ENCODE data around the gene DAGLA.

DNA sequence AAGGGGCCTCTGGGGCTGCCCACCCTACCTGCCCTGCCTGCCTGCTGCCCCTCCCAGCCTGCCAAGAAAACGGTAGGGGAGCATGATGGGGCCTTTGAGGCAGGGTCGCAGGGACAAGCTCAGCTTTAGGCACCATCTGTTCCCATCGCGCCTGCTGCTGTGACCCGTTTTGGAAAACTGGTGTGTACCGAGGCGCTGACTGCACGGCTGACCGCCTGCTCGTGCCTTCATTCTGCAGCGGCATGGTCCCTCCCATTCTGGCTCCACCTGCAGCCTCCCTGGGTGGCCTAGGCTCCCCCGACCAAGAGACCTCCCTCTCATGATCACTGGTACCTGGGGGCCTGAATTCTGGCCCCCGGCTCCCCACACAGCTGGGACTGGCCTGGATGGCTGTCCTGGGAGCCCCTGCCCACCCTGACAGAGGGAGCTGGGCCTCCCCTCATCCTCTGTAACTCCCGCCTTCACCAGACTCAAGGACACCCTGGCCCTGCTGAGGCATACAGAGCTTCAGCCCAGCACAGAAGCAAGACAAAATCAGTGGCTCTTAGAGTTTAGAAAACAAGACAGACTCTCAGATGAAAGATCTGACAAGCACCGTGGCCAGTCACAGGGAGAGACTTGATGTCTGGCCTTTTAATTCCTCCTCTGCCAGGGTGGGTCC lies 65.7 kb downstream of the DAGLA start:
- TF ChIP-seq, protein P1, sequence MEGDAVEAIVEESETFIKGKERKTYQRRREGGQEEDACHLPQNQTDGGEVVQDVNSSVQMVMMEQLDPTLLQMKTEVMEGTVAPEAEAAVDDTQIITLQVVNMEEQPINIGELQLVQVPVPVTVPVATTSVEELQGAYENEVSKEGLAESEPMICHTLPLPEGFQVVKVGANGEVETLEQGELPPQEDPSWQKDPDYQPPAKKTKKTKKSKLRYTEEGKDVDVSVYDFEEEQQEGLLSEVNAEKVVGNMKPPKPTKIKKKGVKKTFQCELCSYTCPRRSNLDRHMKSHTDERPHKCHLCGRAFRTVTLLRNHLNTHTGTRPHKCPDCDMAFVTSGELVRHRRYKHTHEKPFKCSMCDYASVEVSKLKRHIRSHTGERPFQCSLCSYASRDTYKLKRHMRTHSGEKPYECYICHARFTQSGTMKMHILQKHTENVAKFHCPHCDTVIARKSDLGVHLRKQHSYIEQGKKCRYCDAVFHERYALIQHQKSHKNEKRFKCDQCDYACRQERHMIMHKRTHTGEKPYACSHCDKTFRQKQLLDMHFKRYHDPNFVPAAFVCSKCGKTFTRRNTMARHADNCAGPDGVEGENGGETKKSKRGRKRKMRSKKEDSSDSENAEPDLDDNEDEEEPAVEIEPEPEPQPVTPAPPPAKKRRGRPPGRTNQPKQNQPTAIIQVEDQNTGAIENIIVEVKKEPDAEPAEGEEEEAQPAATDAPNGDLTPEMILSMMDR (IDR thresholded peaks at IDR 0.05; ENCODE audit: poor library complexity), result no peak
- TF ChIP-seq EZH2 (IDR thresholded peaks at IDR 0.05; ENCODE audit: borderline replicate concordance), result no peak

All from hepatocyte (in vitro differentiated cells).